HG03354 (cell line): ENCODE results near the gene ACTL10.
"Not testable (repeated sequence)": the region's sequence is repeated elsewhere in the genome, so short reads cannot be mapped to it uniquely, and the experiment has no call there.

Source experiments
- ATAC-seq: cut with Tn5 transposase; IDR thresholded peaks from one replicate; pipeline ENCODE4 v1.9.1; 2021; ENCODE audit warnings: mild to moderate bottlenecking; ENCODE audit not compliant: unreplicated experiment, poor library complexity, severe bottlenecking

The ACTL10 gene

GRCh38 chr20:33687993-33688937 lies 21.5 kb downstream of the ACTL10 start:
- no peak for ATAC-seq

DNA sequence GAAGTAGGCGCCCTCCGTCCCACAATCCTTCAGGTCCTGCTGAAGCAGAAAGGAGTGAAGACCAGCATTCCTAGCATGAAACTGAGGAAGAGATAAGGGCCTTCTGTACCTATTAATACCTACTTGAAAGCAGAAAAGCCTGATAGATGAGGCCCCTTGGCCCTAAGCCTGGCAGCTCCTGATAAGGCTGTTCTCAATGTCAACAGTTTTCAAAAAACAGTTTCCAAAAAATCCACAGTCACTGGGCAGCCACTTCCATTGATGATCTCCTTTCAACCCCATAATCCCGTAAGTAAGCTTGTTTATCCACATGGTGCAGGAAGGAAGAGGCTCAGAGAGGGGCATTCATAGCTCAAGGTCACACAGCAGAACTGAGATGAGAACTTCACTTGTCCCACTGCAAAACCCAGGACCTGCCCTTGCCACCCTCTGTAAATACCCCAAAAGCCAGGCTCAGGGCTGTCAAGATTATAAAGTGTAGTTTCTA lies 22.2 kb downstream of the ACTL10 start:
- ATAC-seq, result no peak

GRCh38 chr20:33689493-33689892 lies 22.8 kb downstream of the ACTL10 start:
- ATAC-seq, result no peak

DNA sequence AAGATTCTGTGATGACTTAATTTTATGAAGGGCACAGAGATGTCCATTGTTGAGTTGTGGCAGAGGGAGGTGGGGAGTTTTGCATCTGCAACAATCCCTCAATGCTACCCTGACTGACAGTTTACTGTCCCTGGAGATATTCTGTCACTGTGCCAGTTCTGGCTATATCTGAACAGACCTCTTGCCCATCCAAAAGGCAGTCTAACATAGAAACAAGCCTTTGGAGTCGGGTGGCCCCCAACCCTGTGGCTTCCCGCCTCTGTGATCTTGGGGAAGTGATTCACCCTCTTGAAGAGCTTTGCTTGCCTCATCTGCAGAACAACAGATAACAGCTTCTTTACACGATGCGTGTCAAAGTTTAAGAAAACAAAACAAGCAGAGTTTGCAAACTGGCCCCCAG lies 23.2 kb downstream of the ACTL10 start:
- ATAC-seq, result no peak

GRCh38 chr20:33693289-33693688 lies 26.5 kb downstream of the ACTL10 start:
- ATAC-seq, result no peak

GRCh38 chr20:33693741-33694638 lies 27.2 kb downstream of the ACTL10 start:
- no peak for ATAC-seq

- ATAC-seq, result no peak
These were observed 27.9 kb downstream of the ACTL10 start for GRCh38 chr20:33694639-33695012.

- no peak for ATAC-seq
These were observed 29.7 kb downstream of the ACTL10 start for GRCh38 chr20:33696448-33696847.

DNA sequence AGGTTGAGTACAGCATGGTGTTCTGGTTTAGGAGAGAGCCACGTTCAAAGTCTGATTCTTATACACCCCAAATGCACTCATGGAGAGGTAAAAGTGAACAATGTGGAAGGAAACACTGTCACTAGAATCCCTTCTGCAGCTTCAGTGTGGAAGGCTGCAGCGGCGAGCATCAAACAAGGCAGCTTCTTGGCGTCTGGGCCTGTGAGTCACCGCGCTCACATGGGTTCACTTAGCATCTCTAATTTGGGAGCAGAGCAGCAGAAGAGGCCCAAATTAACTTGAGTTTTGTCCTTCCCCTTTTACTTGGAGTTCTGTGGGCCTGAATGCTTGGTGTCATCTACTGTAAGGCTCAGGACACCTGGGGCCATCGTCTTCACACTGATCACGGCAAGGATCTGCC lies 30.4 kb downstream of the ACTL10 start:
- ATAC-seq, result no peak

GRCh38 chr20:33698966-33699365 lies 32.2 kb downstream of the ACTL10 start:
- not testable (repeated sequence) for ATAC-seq

DNA sequence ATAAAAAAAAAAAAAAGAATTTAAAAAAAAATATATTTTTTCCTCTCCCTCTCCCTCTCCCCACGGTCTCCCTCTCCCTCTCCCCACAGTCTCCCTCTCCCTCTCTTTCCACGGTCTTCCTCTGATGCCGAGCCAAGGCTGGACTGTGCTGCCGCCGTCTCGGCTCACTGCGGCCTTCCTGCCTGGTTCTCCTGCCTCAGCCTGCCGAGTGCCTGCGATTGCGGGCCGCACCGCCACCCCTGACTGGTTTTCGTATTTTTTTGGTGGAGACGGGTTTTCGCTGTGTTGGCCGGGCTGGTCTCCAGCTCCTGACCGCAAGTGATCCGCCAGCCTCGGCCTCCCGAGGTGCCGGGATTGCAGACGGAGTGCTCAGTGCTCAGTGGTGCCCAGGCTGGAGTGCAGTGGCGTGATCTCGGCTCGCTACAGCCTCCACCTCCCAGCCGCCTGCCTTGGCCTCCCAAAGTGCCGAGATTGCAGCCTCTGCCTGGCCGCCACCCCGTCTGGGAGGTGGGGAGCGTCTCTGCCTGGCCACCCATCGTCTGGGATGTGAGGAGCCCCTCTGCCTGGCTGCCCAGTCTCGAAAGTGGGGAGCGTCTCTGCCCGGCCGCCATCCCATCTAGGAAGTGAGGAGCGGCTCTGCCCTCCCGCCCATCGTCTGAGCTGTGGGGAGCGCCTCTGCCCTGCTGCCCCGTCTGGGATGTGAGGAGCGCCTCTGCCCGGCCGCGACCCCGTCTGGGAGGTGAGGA lies 34.1 kb downstream of the ACTL10 start:
- not testable (repeated sequence) for ATAC-seq

DNA sequence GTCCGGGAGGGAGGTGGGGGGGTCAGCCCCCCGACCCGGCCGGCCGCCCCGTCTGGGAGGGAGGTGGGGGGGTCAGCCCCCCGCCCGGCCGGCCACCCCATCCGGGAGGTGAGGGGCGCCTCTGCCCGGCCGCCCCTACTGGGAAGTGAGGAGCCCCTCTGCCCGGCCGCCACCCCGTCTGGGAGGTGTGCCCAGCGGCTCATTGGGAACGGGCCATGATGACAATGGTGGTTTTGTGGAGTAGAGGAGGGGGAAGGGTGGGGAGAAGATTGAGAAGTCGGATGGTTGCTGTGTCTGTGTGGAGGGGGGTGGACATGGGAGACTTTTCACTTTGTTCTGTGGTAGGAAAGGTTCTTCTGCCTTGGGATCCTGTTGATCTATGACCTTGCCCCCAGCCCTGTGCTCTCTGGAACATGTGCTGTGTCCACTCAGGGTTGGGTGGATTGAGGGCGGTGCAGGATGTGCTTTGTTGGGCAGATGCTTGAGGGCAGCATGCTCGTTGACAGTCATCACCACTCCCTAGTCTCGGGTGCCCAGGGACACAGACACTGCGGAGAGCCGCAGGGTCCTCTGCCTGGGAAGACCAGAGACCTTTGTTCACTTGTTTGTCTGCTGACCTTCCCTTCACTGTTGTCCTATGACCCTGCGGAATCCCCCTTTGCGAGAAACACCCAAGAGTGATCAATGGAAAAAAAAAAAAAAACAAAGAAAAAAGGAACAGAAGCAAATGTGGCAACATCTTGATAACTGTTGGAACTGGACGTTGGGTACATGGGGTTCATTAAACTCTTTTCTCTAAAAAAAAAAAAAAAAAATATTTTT lies 35.1 kb downstream of the ACTL10 start:
- ATAC-seq, result no peak

DNA sequence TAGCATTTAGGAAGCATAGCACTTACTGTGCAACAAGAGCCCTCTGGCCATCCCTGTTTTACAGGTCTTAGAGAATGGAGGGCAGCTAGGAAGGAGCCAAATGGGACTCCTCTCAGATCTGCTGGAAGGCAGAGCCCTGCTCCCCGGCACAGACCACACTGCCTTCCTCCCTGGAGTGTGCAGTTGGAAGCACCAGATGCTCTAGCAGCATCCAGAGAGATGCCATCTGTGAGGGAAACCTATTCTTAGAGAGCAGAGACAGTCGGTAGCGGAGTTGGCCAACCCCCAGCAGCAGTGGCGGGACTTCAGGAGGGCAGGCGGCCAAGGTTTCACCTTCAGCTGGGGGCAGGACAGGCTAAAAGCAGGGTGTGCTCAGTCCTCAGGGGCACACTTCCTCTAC lies 36.1 kb downstream of the ACTL10 start:
- no peak for ATAC-seq

- ATAC-seq, result no peak
These were observed 36.9 kb downstream of the ACTL10 start for GRCh38 chr20:33703498-33704137.

DNA sequence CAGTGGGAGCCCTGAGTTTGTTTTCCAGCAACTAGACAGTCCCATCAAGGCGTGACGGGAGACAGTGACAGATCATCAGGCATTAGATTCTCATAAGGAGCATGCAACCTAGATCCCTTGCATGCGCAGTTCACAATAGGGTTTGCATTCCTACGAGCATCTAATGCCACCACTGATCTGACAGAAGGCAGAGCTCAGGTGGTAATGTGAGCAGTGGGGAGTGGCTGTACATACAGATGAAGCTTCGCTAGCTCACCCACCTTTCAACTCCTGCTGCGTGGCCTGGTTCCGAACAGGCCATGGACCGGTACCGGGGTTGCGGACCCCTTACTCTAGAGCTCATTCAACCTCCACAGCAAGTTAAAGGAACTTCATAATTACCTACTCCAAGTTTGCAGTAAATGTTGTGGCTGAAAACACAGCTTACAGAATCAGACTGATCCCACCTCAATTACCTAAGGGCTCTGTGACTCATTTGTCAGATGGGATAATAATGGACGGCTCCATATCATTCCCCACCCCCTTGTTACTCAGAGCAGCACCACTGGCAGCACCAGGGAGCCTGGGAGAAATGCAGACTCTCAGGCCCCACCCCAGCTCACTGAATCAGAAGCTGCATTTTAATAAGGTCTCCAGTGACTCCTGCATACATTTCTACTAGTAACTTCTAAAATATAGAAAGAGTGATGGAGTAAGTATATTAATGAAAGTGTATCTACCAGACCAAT lies 37.6 kb downstream of the ACTL10 start:
- ATAC-seq, result no peak

GRCh38 chr20:33707668-33708067 lies 40.9 kb downstream of the ACTL10 start:
- no peak for ATAC-seq

- ATAC-seq, result no peak
These were observed 42.7 kb downstream of the ACTL10 start for GRCh38 chr20:33709398-33709797.
